ELR (cell line): Measurements from ENCODE around the gene ANKRD63.

Source experiments
- DNase-seq: peaks from one replicate; pipeline ENCODE4 v3.0.0-alpha.2; 2015; ENCODE audit warnings: low read depth

The ANKRD63 gene

GRCh38 chr15:40282869-40283614 is at the start of gene ANKRD63:
Gene ANKRD63 (minus strand): TSS chr15:40283064. CDS start chr15:40282586, 478 bp downstream.
- no peak for DNase-seq

GRCh38 chr15:40332113-40332781 is 49.4 kb upstream of the ANKRD63 start:
- no peak for DNase-seq

- no peak for DNase-seq
Observed at GRCh38 chr15:40331637-40332036, 48.8 kb upstream of the ANKRD63 start.

- DNase-seq, result no peak
Observed at GRCh38 chr15:40331026-40331425, 48.2 kb upstream of the ANKRD63 start.

- no peak for DNase-seq
Observed at GRCh38 chr15:40330368-40330836, 47.5 kb upstream of the ANKRD63 start.

GRCh38 chr15:40329804-40330203 is 46.9 kb upstream of the ANKRD63 start:
- DNase-seq, result no peak

- DNase-seq, result no peak
Observed at GRCh38 chr15:40328751-40329150, 45.9 kb upstream of the ANKRD63 start.

- DNase-seq, result no peak
Observed at GRCh38 chr15:40328176-40328575, 45.3 kb upstream of the ANKRD63 start.

- no peak for DNase-seq
Observed at GRCh38 chr15:40327457-40327856, 44.6 kb upstream of the ANKRD63 start.

- DNase-seq, result no peak
Observed at GRCh38 chr15:40325700-40326099, 42.8 kb upstream of the ANKRD63 start.

- no peak for DNase-seq
Observed at GRCh38 chr15:40325188-40325587, 42.3 kb upstream of the ANKRD63 start.

- DNase-seq, result no peak
Observed at GRCh38 chr15:40323953-40324937, 41.4 kb upstream of the ANKRD63 start.

- DNase-seq, result peak; percentile 92
Observed at GRCh38 chr15:40323239-40323952, 40.5 kb upstream of the ANKRD63 start, which contains the start of gene INAFM2. Gene INAFM2 (plus strand): TSS chr15:40323692. CDS start chr15:40324056, 364 bp downstream.

GRCh38 chr15:40322531-40323238 is 39.8 kb upstream of the ANKRD63 start:
- DNase-seq, result no peak

GRCh38 chr15:40320931-40321371 is 38.1 kb upstream of the ANKRD63 start:
- peak; percentile 79 for DNase-seq

- no peak for DNase-seq
Observed at GRCh38 chr15:40320409-40320808, 37.5 kb upstream of the ANKRD63 start.

GRCh38 chr15:40317580-40317979 is 34.7 kb upstream of the ANKRD63 start:
- DNase-seq, result no peak

- DNase-seq, result no peak
Observed at GRCh38 chr15:40316931-40317330, 34.1 kb upstream of the ANKRD63 start.

GRCh38 chr15:40314723-40315276 is 31.9 kb upstream of the ANKRD63 start:
- peak; percentile 87 for DNase-seq
